ENCODE results near the gene CPPED1.

GRCh38 chr16:12688951-12689850, 114.5 kb downstream of the CPPED1 start:
- TF ChIP-seq POLR2AphosphoS5 (IDR thresholded peaks at IDR 0.05) = no peak
- TF ChIP-seq CTCF (IDR thresholded peaks at IDR 0.05) = no peak
- no peak for TF ChIP-seq EP300 (IDR thresholded peaks at IDR 0.05)
- no peak for TF ChIP-seq POLR2A (IDR thresholded peaks at IDR 0.05)

Data from sigmoid colon (tissue), 4 donors.